ENCODE measurements around the gene KCNJ15. TPM values are rescaled to one million over a fixed set of nuclear protein-coding genes. Genes with fewer than 3 reads are reported as not detected.

KCNJ15 gene
- polyA plus RNA-seq, 1 donor: 0.23 TPM

- no peak for DNase-seq
These were observed 12.2 kb downstream of the KCNJ15 start for GRCh38 chr21:38268864-38269575.

DNA sequence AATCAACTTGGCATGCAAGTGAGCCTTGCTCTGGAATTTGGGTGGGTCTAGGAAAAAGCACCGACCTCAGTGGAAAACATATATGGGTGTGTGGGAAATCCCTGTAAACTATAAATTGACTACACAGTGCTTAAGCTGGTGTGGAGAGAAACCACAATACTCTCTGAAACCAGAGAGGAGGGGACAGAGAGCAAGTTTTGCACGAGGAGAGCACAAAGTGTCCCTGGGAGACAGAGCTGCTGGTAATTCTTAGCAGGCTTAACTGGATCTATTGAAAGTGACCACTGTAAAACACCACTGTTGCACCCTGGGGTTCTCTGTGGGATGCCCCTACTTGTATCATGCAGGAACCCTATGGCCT lies 12.8 kb downstream of the KCNJ15 start:
- DNase-seq: peak; percentile 28

GRCh38 chr21:38272215-38272614 lies 15.4 kb downstream of the KCNJ15 start:
- DNase-seq: no peak

DNA sequence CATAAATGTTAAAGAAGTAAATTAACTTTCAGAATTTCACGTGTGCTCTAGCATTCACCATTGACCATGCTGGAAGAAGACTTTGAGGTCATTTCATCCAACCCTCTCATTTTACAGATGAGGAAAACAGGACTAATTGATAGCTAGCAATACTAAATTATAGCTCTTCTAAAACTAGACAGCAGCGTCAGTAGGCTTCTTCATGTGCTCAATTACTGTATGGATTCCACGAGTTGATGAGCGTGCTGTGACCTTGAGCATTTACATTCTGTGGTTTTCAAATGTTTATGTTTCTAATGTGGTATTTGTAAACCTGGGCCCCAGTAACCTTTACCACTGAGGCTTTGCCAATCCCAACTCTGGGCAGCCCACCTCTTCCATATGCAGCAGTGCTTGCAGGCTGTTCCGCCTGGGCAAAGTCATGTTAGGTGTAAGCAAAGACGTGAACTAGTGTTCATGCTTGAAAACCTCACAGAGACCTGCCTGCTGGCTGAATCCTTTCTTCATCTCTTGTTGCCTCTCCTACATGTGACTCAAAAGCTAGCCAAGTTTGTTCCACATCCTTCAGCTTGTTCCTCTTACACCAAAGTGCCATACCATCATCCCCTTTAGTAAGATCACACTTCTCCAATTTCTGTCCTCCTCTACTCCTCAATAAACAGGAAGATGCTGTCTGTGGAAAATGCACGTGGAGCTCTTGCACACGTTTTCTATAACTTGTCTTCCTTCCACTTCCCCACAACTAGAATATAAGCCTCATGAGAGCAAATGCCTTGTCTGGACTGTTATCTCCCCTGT lies 17.2 kb downstream of the KCNJ15 start:
- DNase-seq: no peak

- DNase-seq: no peak
These were observed 20.8 kb downstream of the KCNJ15 start for GRCh38 chr21:38277501-38278131.

DNA sequence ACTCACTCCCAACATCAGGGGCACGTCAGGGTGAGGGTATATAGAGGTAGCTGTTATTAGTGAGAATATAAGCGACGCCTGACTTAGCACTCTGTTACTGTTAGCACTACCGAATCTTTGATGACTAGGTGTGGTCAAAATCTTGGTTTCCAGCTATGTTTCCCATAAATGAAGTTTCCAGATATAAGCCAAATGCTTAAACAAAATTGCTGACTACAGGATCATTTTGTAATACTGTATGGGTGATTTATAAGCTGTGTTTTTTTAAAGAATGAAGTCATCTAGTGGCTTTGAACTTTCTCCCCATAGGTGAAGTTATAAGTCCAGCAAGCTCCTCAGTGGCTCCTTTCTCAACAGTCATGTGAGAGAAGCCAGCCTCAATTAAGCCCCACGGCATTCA lies 23.7 kb downstream of the KCNJ15 start:
- no peak for DNase-seq

GRCh38 chr21:38280867-38281266 lies 24.1 kb downstream of the KCNJ15 start:
- DNase-seq: no peak

GRCh38 chr21:38282921-38283320 lies 26.1 kb downstream of the KCNJ15 start:
- no peak for DNase-seq

- DNase-seq: no peak
These were observed 27.4 kb downstream of the KCNJ15 start for GRCh38 chr21:38284216-38284615.

- no peak for DNase-seq
These were observed 30.1 kb downstream of the KCNJ15 start for GRCh38 chr21:38286739-38287471.

GRCh38 chr21:38287476-38287875 lies 30.7 kb downstream of the KCNJ15 start:
- DNase-seq: no peak

GRCh38 chr21:38289705-38290485 lies 33.1 kb downstream of the KCNJ15 start:
- no peak for DNase-seq

GRCh38 chr21:38290809-38291208 lies 34.0 kb downstream of the KCNJ15 start:
- no peak for DNase-seq

DNA sequence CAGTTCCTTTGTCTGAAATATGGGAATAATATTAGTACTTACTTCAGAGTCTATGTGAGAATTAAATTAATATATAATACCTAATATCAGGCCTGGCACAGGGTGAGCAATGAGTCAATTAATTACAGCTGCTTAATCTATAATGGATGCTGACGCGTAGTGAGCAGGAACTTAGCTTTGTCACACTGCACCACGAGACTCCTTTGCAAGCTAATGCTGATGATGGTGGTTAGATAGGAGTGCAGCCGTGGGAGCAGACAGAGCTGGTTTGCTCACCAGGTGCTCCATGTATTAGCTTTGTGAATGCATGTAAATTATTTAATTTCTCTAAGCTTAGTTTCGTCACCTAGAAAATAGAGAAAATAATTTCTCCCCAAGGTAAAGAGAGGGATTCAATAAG lies 35.1 kb downstream of the KCNJ15 start:
- no peak for DNase-seq

- DNase-seq: no peak
These were observed 36.3 kb downstream of the KCNJ15 start for GRCh38 chr21:38293113-38293512.

DNA sequence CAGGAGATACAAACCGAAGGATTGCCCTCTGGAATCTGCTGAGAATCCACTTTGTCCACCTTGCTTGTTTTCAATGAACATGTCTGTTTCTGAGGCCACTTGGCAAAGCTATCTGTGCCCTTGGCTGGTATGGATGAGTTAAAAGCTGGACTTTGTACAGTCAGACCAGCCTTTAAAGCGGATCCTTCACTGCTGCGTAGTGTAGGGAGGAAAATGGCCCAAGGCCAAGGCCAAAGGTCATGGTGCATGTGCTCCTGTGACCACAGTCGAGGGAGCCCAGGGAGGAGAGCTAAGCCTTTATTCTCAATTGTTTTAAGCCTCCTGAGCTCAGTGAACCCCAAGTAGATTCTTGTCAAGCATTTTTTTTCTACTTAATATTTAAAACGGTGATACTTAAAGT lies 37.0 kb downstream of the KCNJ15 start:
- no peak for DNase-seq

DNA sequence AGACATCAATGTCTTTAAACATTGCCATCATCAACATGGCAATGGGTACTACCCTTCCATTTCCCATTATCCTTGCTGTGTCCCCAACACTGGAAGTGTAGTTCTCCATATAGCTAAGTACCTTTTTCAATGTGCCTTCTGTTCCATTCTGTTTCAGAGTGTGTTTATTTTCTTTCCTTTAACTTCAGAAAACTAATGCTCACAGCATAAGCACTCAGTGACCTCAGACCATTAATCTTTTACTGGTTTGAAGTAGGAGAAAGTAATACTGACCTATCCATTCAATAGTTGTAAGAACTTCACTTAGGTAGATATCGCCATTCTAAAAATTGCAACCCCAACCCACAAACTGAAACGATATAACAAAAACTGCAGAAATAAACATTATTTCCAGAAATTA lies 37.8 kb downstream of the KCNJ15 start:
- DNase-seq: no peak

DNA sequence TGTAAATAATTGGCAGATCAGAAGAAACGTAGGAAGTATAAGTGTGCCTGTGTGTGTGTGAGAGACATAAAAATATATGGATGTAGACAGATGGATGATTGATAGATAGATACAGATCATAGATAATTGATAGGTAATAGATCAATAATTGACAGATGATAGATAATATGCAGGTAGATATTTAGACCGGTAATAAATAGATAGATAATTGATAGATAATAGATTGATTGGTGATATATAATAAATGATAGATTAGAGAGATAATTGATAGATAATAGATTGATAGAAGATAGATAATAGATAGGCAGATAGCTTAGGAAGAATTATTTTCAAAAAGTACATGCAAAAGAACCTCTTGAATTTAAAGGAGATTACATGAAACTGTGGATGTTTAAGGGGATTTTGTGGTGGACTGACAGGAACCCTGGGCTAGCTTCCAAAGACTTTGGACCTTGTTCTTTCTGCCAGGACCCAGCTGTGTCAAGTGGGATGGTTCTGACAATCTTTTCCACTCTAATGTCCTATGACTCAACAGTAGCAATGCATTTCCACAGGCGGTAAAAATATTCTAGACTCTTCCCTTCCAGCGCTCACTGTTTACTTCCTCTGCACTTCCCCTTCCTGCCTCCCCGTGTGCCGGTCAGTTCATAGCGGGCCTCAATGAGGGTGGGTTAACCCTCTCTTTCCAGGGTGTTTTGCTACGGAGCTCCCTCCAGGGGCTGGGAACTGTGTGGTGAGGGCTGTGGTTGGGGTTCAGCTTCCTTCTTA lies 39.4 kb downstream of the KCNJ15 start:
- DNase-seq: no peak

- DNase-seq: no peak
These were observed 40.4 kb downstream of the KCNJ15 start for GRCh38 chr21:38297194-38297631.

- no peak for DNase-seq
These were observed 41.1 kb downstream of the KCNJ15 start for GRCh38 chr21:38297871-38298270.

- no peak for DNase-seq
These were observed 42.0 kb downstream of the KCNJ15 start for GRCh38 chr21:38298832-38299231.

All from hindlimb muscle (tissue), 1 donor.